Upper lobe of right lung (tissue), 1 donor: ENCODE data around the gene CKB. TPM values are rescaled to one million over a fixed set of nuclear protein-coding genes. Genes with fewer than 3 reads are reported as not detected.

Experiments used
- ATAC-seq: fragments of 200-7000 bp; cut with Tn5 transposase; one replicate; pipeline ENCODE4 v1.9.1; 2020; ENCODE audit warnings: mild to moderate bottlenecking, moderate library complexity
- DNase-seq: peaks from one replicate; pipeline ENCODE4 v3.0.0-alpha.2; 2020
- H3K27ac ChIP-seq: fragments of 200-600 bp; one replicate; pipeline ENCODE4 v1.8.0; 2022
- H3K27me3 ChIP-seq: fragments of 200-600 bp; one replicate; pipeline ENCODE4 v1.8.0; 2022; ENCODE audit warnings: mild to moderate bottlenecking
- H3K36me3 ChIP-seq: fragments of 200-600 bp; one replicate; pipeline ENCODE4 v1.8.0; 2022
- H3K4me1 ChIP-seq: fragments of 200-600 bp; one replicate; pipeline ENCODE4 v1.8.0; 2022
- H3K4me3 ChIP-seq: fragments of 200-600 bp; one replicate; pipeline ENCODE4 v1.8.0; 2022; ENCODE audit warnings: mild to moderate bottlenecking
- H3K9me3 ChIP-seq: fragments of 200-600 bp; one replicate; pipeline ENCODE4 v1.8.0; 2022
- intact Hi-C: fragments of 100-400 bp; cut with DNase I; formaldehyde crosslinking; loops from one replicate; pipeline ENCODE4 v1.11.0; 2022
- total RNA-seq: library from RNA; stranded (reverse); fragmentation: NEBNext Ultra II Directional; extraction: Animal tissue kit (Norgen Biotek cat#: 25700); gene quantifications from one replicate; pipeline ENCODE4 v1.2.1, GENCODE V29; 2021
- TF ChIP-seq, protein P1 (sequence below): fragments of 200-600 bp; IDR thresholded peaks from one replicate; pipeline ENCODE4 v1.8.0; 2022; ENCODE audit warnings: antibody characterized with exemption
- donor health status: DM: no; HTN: yes; CAD: no; lungs with severe emphysema.

Gene CKB
- total RNA-seq, 1 donor from 2014 or later = 148 TPM

- Histone ChIP-seq H3K4me3 (peak overlapping the region; percentile 95), H3K36me3 (peaks cover 22% of the 10 kb centered on the region), H3K4me1 (peaks cover 31% of the 10 kb centered on the region), H3K27ac (peak overlapping the region; percentile 98), H3K27me3 (no peaks in the 10 kb centered on the region), H3K9me3 (no peaks in the 10 kb centered on the region)
- TF ChIP-seq, protein P1, sequence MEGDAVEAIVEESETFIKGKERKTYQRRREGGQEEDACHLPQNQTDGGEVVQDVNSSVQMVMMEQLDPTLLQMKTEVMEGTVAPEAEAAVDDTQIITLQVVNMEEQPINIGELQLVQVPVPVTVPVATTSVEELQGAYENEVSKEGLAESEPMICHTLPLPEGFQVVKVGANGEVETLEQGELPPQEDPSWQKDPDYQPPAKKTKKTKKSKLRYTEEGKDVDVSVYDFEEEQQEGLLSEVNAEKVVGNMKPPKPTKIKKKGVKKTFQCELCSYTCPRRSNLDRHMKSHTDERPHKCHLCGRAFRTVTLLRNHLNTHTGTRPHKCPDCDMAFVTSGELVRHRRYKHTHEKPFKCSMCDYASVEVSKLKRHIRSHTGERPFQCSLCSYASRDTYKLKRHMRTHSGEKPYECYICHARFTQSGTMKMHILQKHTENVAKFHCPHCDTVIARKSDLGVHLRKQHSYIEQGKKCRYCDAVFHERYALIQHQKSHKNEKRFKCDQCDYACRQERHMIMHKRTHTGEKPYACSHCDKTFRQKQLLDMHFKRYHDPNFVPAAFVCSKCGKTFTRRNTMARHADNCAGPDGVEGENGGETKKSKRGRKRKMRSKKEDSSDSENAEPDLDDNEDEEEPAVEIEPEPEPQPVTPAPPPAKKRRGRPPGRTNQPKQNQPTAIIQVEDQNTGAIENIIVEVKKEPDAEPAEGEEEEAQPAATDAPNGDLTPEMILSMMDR = no peak
- ATAC-seq (no peak), DNase-seq (no peak)
- intact Hi-C loops = no loop called here
These were observed 7.0 kb upstream of the CKB start for GRCh38 chr14:103529383-103530365.

- Histone ChIP-seq H3K9me3 (no peaks in the 10 kb centered on the region), H3K36me3 (peaks cover 13% of the 10 kb centered on the region), H3K27me3 (no peaks in the 10 kb centered on the region), H3K27ac (peak within 1 kb of the TSS; percentile 98), H3K4me3 (peak within 1 kb of the TSS; percentile 95), H3K4me1 (peaks cover 34% of the 10 kb centered on the region)
- DNase-seq (peak; percentile 92), ATAC-seq (peak; percentile 90)
- intact Hi-C loops = no loop called here
- TF ChIP-seq, protein P1 = no peak
These were observed 6.2 kb upstream of the CKB start, which contains the start of gene TRMT61A for GRCh38 chr14:103528587-103529382. TSS of gene TRMT61A (plus strand) at chr14:103529196. CDS start at chr14:103529979, 783 bp downstream.

DNA sequence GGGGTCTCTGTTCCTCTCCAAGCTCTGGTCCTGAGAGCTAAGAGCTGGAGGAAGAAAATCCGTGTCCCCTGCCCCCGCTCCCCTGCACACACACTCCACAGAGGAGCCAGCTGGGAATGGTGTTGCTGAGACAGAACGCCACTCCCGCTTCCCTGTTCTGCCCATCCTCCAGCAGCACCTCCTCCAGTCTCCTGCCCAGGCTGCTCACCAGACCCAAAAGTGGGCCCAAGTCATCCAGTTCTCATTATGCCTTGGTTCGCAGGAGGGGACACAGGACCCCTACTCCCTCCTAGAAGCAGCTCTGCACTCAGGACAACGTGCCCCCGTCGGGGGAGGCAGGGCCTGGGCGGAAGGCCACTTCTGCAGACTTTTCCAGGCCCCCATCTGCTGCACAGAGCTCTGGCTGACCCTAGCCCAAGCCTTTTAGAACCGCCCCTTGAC lies 5.5 kb upstream of the CKB start:
- peak; percentile 45 for ATAC-seq
- intact Hi-C loops = no loop called here
- peak overlapping the region; percentile 98 for H3K27ac ChIP-seq
- H3K36me3 ChIP-seq = peaks cover 6% of the 10 kb centered on the region
- TF ChIP-seq, protein P1 = no peak
- no peak for DNase-seq
- H3K9me3 ChIP-seq = no peaks in the 10 kb centered on the region
- H3K4me3 ChIP-seq = peak overlapping the region; percentile 95
- peaks cover 36% of the 10 kb centered on the region for H3K4me1 ChIP-seq
- H3K27me3 ChIP-seq = no peaks in the 10 kb centered on the region

DNA sequence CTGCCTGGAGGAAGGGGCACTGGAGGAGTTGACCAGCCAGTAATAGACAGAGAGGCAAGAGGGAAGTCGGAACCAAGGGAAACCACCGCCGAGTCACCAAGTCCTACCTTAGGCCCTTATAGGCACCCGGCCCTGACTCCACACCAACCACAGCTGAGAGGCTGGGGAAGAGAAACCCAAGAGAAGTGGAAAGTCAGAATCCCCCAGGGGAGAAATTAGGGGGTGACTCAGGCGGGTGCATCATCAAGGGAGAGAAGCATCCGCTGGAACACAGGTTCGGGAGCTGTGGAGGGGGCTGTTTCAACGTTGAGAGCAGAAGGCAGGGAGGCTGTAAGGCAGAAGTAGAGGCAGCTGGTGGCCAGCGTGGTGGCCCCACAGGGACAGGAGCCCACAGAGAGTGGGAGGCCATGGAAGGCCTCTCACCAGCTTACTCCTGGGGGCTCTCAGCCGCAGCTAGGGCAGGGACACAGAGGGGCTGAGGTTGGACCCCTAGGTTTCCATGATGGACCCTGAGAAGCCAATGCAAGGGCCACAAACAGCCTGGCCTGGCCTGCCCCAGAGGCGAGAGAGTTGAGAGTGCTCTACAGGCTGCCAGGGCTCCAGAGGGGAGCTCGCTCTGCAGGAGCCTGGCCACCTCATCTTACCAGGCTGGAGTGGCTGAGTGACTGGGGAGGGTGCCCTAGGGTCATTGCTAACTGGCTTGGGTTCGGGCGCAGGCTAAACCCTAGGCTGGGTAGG lies 4.9 kb upstream of the CKB start:
- ATAC-seq = peak; percentile 0
- Histone ChIP-seq H3K27ac (peak overlapping the region; percentile 98), H3K9me3 (no peaks in the 10 kb centered on the region), H3K4me3 (peak overlapping the region; percentile 95), H3K27me3 (no peaks in the 10 kb centered on the region), H3K4me1 (peaks cover 40% of the 10 kb centered on the region), H3K36me3 (peaks cover 5% of the 10 kb centered on the region)
- DNase-seq = no peak
- intact Hi-C loops = no loop called here
- TF ChIP-seq, protein P1 = no peak

DNA sequence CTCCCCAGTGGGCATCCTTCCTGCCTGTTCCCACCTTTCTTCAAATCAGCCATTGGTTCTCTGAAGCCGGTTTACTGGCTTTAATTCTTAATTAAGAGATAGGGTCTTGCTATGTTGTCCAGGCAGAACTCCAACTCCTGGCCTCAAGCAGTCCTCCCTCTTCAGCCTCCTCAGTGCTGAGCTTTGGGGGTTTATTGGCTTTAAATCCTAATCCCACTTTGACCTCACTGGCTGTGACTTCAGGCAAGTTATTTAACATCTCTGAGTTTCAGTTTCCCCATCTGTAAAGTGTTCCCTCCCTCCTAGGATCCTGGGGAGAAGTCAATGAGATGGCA lies 4.3 kb upstream of the CKB start:
- intact Hi-C loops = no loop called here
- H3K4me3 ChIP-seq = no peak overlapping the region
- no peak for ATAC-seq
- H3K9me3 ChIP-seq = no peaks in the 10 kb centered on the region
- no peaks in the 10 kb centered on the region for H3K27me3 ChIP-seq
- H3K36me3 ChIP-seq = peaks cover 5% of the 10 kb centered on the region
- peaks cover 44% of the 10 kb centered on the region for H3K4me1 ChIP-seq
- peak overlapping the region; percentile 98 for H3K27ac ChIP-seq
- TF ChIP-seq, protein P1 = no peak
- DNase-seq = no peak
